ENCODE data around the gene GPR55. TPM values are rescaled to one million over a fixed set of nuclear protein-coding genes. Genes with fewer than 3 reads are reported as not detected.

The GPR55 gene
- total and polyA plus RNA-seq, 2 of the 8 experiments (the other 6 are each of a cell fraction or from before 2014, with no cell fraction given) = not detected

DNA sequence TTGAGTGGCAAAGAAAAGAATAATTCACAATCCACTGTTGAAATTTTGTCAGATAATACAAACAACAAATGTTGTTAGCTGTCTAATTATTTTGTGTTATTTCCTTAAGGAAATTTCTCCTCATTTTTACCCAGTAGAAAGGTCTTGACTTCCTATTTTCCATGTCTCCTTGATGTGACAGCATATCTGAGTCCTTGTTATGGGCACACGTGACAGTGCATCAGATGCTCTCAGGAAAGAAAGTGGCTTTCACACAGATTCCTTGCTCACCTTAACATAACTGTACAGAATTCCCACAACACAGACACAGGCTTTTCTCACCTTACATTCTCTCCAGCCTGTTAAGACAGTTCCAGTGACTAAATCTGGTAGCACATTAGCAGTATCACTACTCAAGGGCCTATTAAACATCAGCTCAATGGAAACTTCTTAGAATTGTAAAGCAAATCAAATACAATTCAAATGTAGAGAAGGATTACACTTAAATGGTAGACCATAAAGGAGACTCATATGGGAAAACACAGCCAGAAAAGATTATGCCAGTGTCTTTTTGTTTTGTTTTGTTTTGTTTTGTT lies 30.2 kb upstream of the GPR55 start:
- H3K36me3 ChIP-seq (ENCODE audit: control insufficient read depth in 2 of 4, insufficient read depth in 4 of 4, low read length in 3 of 4) = no peaks in the 10 kb centered on the region
- no peak overlapping the region for H3K4me3 ChIP-seq (ENCODE audit: extremely low read depth in 1 of 4, insufficient read depth in 2 of 4, low read depth in 3 of 4, low read length in 4 of 4)
- no peak overlapping the region for H2BK5ac ChIP-seq (ENCODE audit: low read depth, low read length)
- H3K56ac ChIP-seq (replicated peaks; ENCODE audit: insufficient read length, low read depth, low read length) = no peak overlapping the region
- H3K23ac ChIP-seq (ENCODE audit: insufficient read length) = no peak overlapping the region
- H3K4me1 ChIP-seq (replicated peaks in 1 of 4; ENCODE audit: control insufficient read depth in 3 of 4, insufficient read depth in 4 of 4, low read length in 3 of 4) = peaks cover 0 to 3% (median under 1%) of the 10 kb centered on the region in 4 experiments; a peak in 3 of 7 replicates
- H3K27me3 ChIP-seq (replicated peaks in 1 of 4; ENCODE audit: control insufficient read depth in 3 of 4, extremely low read depth in 1 of 4, insufficient read depth in 3 of 4, low read length in 3 of 4) = peaks cover 0 to 5% (median 2%) of the 10 kb centered on the region in 4 experiments; a peak in 4 of 7 replicates
- H3K79me1 ChIP-seq (ENCODE audit: low read depth, low read length) = no peaks in the 10 kb centered on the region
- H3K27ac ChIP-seq (ENCODE audit: low read depth, low read length) = no peak overlapping the region
- no peak overlapping the region for H2AK5ac ChIP-seq (ENCODE audit: low read depth, low read length)
- TF ChIP-seq POU5F1 (IDR thresholded peaks at IDR 0.05; ENCODE audit: low read depth, low read length) (no peak), CBX8 (IDR thresholded peaks at IDR 0.05; ENCODE audit: borderline replicate concordance, low read depth, low read length) (no peak), KDM1A (IDR thresholded peaks at IDR 0.05; ENCODE audit: borderline replicate concordance, low read length) (no peak)
- peaks cover 3% of the 10 kb centered on the region; the same call in 1 of the 2 replicates for H3K23me2 ChIP-seq (ENCODE audit: low read depth, low read length)
- H3K14ac ChIP-seq (ENCODE audit: insufficient read length) = no peak overlapping the region
- no peak overlapping the region for H4K91ac ChIP-seq (replicated peaks; ENCODE audit: insufficient read length, low read length)
- H4K5ac ChIP-seq (ENCODE audit: insufficient read length, low read depth, low read length) = no peak overlapping the region
- DNase-seq (ENCODE audit: low read depth in 1 of 2, low spot score in 2 of 2) = no peak
- no peak overlapping the region for H2AFZ ChIP-seq (ENCODE audit: low read length)
- no peak overlapping the region for H2BK120ac ChIP-seq (replicated peaks; ENCODE audit: low read depth, low read length)
- H2BK12ac ChIP-seq (ENCODE audit: low read depth, low read length) = no peak overlapping the region
- no peak for FAIRE-seq
- WGBS, 2 experiments (ENCODE audit: extremely low coverage in 1 of 2, insufficient coverage in 1 of 2, insufficient read length in 1 of 2, insufficient replicate concordance in 2 of 2, low coverage in 1 of 2, low lambda C conversion rate in 2 of 2, missing lambda C conversion rate in 1 of 2) = 86% methylated on average over 1 of the region's 1 CpG; no CpG with 5 or more reads in 1 of the 2 experiments
- CTCF ChIA-PET (ENCODE audit: partially characterized antibody) = interaction anchor here (0.7 to 1.5 kb wide), 5 partner anchors 8 to 131 kb away, joined by 3 to 4 read pairs (median 3); no protein-coding TSS in a partner anchor
- H2BK15ac ChIP-seq (ENCODE audit: low read length) = no peak overlapping the region
- no peak overlapping the region for H2BK20ac ChIP-seq (ENCODE audit: low read length)
- no peak overlapping the region for H3K4ac ChIP-seq (replicated peaks; ENCODE audit: insufficient read length, low read depth, low read length)
- H3K4me2 ChIP-seq (ENCODE audit: insufficient read depth in 1 of 2, low read depth in 2 of 2, low read length in 2 of 2) = no peak overlapping the region
- no peaks in the 10 kb centered on the region for H3K79me2 ChIP-seq (ENCODE audit: control insufficient read depth in 1 of 2, insufficient read depth in 2 of 2, low read length in 2 of 2)
- H3K9ac ChIP-seq (replicated peaks in 1 of 4; ENCODE audit: extremely low read depth in 1 of 4, low read depth in 3 of 4, low read length in 3 of 4) = no peak overlapping the region
- no peak overlapping the region for H3K18ac ChIP-seq (ENCODE audit: extremely low read depth, low read length)
- no peak overlapping the region for H4K8ac ChIP-seq (ENCODE audit: extremely low read depth, insufficient read depth, low read length)
- POLR2A ChIA-PET (ENCODE audit: partially characterized antibody) = interaction anchor here (1.1 kb wide), 1 partner anchor 29 kb away, joined by 6 read pairs; no protein-coding TSS in a partner anchor
- H4K20me1 ChIP-seq (replicated peaks in 1 of 2; ENCODE audit: control insufficient read depth in 1 of 2, insufficient read depth in 2 of 2, low read length in 2 of 2) = no peaks in the 10 kb centered on the region
- H3K9me3 ChIP-seq (ENCODE audit: insufficient read depth in 2 of 2, low read depth in 1 of 2, low read length in 1 of 2) = no peaks in the 10 kb centered on the region

Data from H1 (cell line).